Umbilical cord (tissue), 2 donors: ENCODE measurements around the gene GBX1. TPM values are rescaled to one million over a fixed set of nuclear protein-coding genes. Genes with fewer than 3 reads are reported as not detected.

ENCODE experiments used
- DNase-seq: peaks from one replicate; pipeline ENCODE4 v3.0.0-alpha.2; 2015; ENCODE audit warnings: low spot score
- total RNA-seq: library from RNA; depleted of rRNA; stranded (reverse); fragments of >200 nt; gene quantifications from one replicate; pipeline ENCODE4 v1.2.3, GENCODE V29; 2014; ENCODE audit warnings: low replicate concordance; ENCODE audit not compliant: insufficient read depth

The GBX1 gene
- total RNA-seq, 1 donor from 2014 or later, result not detected

DNA sequence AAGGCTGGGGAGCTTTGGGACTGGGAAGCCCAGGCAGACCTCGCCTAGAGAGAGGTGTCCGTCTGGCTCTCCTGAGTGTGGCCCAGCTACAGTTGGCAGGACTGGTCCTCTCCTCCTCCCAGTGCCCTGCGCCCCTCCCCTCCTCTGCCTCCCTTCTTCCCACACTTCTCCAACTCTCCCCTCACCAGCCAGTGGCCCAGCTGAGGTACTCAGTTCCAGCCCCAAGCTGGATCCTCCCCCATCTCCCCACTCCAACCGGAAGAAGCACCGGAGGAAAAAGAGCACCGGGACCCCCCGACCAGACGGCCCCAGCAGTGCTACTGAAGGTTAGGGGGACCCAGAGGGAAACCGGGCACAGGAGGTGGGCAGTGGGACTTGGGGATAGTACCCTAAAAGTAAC lies 27.7 kb downstream of the GBX1 start:
- no peak for DNase-seq

- DNase-seq, result no peak
Observed at GRCh38 chr7:151139071-151139790, 28.3 kb downstream of the GBX1 start.

DNA sequence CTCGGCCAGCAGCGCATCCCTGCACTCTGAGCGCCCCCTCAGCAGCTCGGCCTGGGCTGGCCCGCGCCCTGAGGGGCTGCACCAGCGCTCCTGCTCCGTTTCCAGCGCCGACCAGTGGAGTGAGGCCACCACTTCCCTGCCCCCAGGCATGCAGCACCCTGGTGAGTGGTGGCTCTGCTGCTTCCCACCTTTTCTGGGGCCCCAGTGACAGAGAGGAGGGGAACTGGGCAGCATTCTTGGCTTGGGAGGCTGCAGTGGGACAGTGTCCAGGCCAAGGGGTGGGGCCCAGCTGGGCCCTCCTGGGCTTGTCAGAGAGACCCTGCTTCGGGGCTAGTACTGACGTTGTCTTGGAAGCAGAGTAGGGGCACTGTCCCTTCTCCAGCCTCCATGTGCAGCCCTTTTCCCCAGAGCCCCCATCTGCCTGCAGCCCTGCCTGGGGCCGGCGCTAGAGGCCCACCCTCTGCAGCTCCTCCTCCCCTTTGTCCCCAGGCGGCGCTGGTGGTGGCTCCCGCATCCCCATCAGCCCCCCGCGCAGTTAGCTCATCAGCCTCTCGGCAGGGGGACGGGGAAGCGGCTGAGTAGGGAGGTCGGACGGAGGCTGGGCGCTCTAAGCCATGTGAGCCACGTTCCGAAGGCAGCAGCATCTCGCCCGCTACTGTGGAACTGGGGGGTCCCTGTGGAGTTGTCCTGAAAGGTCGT lies 29.2 kb downstream of the GBX1 start:
- no peak for DNase-seq

DNA sequence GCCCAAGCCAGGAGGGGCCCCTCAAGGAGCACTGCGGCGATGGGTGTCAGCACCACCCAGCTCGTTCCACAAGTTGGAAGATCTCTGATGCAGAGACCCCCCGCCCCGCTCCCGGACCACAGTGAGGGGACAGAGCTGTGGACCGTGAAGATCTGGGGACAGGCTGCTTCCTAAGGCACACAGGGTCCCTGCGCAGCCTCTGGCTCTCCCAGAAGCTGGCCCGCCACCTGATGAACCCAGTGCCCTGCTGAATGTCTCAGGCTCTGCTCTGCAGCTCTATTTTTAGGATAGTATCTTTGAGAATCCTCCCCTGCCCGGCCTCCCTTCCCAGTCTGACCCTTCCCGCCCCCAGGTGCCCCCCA lies 29.7 kb downstream of the GBX1 start:
- no peak for DNase-seq

- DNase-seq, result no peak
Observed at GRCh38 chr7:151137076-151137675, 30.3 kb downstream of the GBX1 start.

DNA sequence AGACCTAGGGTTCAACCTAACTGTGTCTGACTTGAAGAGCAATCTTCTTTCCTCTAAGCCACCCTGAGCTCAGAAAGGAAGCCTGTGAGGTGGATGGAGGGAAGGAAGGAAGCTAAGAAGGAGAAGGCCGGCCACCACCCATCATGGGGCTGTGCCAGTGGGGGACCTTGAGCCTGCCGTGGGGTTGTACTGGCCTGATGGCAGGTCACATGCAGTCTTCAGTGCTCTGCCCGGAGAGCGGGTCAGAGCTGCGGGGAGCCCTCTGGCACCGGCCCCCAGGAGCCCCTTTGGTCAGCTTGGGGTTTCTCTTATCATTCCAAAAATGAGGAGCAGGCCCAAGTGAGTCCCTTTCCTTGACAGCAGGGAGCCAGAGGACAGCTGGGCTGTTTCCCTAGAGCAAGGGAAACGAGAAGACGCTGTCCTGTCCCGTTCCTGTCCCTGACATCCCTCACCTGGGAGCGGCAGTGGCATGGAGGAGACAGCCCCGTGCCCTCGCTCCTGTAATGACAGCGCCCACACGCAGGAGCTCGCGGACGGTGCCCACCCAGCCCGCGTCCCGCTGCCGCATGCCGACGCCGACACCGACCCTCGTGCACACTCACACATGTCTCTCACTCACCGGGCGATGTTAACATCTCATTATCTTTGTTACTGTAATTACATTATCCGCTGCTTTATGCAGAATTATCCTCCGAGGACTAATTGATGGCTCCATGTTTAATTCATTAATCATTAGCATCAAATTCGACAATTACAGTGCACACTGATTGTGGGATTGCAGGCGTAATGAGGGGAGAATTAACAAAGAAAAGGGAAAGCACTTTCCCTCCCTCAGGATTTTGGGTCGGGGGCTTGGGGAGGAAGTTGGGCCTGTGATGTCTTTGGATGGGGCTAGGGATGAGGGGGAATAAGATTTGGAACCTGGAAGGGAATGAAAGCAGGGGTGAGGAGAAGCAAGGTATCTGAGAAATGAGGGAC lies 31.3 kb downstream of the GBX1 start:
- no peak for DNase-seq

DNA sequence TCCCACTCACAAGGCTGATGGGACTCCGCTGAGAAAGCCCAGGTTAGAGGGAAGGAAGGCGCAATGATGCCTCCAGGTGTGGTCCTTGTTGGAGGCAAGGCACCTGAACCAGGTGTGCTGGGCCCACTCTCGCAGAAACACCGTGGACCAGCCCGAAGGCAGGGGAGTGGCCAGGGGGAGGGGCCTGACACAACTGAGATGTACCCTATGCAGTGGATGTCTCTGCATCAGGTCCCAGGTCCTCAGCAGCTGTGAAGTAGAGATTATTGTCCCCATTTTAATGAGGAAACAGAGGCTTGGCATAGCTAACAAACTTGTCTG lies 32.0 kb downstream of the GBX1 start:
- no peak for DNase-seq

GRCh38 chr7:151134743-151135524 lies 32.6 kb downstream of the GBX1 start:
- DNase-seq, result no peak

DNA sequence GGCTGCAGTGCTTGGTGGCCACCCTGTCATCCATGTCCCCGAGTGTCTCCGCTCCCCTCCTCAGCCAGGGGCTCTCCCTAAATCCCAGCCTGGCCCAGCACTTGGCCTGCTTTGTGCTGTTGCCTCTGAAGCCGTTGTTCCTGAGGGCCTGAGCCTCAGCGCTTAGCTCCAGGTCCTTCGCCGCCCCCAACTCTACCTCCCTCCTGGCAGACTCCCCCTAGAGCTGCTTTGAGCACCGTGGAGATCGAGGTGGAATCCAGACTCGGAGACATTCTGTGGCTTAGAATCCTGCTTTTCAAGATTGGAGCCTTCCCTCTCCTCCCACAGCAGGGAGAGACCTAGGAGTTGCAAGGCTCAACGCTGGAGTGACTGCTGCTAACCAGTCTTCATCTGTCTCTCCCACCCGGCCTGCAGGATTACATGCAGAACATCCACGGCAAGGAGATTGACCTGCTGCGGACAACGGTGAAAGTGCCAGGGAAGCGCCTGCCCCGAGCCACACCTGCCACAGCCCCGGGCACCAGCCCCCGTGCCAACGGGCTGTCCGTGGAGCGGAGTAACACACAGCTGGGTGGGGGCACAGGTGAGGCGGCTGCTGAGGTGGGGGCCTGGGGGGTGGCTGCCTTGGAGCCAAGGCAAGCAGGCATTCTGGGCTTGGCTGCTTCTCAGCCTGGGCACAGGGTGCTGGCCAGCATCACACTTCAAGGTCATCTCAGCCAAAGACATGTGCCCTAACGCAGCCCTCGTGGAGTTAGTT lies 33.3 kb downstream of the GBX1 start:
- DNase-seq, result no peak

- no peak for DNase-seq
Observed at GRCh38 chr7:151133266-151133985, 34.1 kb downstream of the GBX1 start.

GRCh38 chr7:151132461-151133205 lies 34.9 kb downstream of the GBX1 start:
- DNase-seq, result no peak

DNA sequence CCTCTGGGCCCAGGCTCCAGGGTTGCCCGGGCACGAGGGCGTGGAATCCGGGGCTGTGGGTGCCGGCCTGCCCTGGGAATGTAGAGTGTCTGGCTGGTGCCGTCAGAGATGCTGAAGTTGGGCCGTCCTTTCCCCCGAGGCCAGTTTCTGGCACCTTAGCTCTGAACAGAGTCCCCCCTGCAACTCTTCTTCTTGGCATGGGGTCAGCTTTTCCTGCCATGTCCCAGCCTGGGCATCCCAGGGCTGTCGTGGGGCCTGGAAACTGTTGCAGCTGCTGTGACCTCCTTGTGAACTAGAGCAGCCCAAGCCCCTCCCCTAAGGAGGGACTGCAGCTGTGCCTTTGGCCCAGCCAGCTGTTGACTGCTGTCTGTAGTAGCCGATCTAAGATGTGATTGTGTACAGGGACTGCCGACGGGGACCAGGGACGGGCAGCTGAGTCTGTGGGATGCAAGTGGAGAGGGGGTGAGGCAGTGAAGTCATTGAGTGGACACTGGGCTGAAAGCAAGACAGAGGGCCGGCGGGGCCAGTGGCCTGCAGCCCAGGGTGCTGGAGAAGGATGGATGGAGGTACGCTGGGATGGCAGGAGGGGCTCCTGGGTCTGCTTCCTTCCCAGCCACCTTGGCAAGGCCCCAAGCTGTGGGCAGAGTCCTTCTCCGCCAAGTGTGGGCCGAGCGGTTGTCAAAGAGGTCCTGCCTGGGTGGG lies 35.8 kb downstream of the GBX1 start:
- DNase-seq, result no peak

GRCh38 chr7:151131224-151131591 lies 36.3 kb downstream of the GBX1 start:
- DNase-seq, result no peak

DNA sequence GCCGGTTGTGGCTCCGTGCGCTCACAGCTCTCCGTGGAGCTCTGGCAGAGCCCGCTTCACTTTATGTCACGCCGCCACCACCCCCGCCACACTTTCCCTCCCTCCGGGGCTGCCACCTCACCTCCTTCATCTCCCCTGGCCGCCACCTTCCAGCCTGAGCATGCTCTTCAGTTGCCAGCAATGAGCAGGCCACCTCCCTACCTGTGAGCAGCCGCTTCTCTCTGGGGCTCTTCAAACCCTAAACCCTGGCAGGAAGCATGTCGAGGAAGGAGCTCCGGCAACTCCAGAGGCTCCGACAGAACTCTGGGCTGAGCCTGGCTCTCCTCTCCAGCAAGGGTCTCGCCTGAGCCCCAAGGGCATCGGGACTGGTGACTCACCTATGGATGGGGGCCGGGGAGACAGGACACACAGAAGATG lies 36.7 kb downstream of the GBX1 start:
- DNase-seq, result no peak

DNA sequence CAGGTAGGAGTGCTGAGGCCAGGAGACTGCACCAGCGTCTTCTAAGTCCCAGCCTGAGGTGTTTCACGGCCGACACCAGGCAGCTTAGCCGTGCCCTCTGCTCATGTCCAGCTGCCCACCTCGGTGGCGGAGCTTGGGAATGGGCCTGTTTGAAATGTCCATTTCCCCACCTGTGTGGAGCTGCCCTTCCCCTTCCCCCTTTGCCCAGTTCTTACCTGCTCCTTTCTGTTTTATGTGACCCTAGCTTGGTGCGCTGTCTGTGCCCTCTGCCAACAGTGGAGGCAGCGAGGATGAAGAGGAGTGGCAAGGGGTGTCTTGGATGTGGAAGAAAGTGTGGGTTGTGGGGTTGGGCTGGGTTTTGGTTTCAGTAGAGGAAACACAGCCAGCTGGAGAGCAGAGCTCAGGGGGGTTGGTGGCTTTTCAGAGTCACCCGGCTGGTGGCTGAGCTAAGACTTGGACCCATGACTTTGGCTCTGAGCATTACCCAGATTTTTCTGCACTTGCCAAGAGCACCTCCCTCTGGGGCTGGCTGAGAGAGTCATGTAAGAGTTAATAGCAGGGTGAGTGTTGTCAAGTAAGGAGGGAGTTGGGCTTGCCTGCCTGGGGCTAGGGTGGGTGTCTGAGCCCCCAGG lies 37.4 kb downstream of the GBX1 start:
- no peak for DNase-seq

DNA sequence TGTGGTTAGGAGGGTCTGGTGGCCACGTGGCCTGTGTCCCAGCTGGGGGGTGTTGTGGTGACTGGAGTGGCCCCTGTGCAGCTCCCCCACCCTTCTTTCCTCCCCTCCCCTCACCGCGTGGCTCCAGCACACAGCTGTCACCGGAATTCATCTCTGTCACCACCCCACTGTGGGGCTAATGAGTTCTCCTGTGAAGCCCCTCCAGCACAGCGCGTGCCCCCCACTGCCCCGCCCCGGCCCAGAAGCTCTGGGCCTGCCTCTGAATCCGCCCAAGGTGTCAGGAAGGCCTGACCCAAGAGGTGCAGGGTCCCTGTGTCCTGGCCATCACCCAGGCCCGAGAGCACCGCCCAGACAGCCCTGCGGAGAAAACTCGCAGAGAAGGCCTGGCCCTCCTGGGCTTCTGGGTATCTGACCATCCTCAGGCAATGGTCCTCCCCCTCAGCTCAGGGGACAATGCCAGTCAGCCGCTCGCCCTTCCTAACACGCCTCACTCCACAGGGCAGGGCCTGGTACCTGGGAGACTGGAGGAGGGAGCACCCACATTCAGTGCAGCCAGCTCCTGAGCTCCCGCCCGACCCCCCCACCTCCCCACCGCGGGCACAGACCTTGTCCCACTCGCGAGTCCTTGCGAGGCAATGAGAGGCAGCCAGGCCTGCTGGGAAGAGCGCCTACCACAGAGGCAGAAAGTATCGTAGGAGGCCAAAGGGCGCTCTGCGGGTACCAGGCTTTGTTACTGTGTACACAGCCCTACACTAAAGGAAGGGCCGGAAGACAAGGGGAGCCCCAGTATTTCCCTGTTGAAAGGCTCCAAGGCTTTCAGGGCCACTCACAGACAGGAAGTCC lies 38.2 kb downstream of the GBX1 start:
- DNase-seq, result no peak

DNA sequence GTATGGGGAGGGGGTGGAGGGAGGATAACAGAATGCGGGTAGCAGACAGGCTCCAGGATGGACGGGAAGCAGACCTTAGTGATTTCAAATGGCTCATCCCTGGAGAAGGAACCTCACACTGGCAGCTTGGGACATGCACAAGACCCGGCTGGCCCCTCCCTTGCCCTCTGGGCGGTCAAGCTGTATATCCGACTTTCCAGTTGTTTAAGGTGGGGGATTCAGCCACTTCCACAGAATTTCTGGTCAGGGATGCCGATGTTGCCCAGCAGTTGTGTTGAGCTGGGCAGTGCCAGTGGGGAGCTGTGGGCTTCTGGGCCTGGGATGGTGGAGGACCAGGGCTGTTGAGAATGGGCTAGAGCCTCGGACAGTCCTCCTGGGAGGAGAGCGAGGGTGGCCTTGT lies 38.8 kb downstream of the GBX1 start:
- DNase-seq, result no peak
